Thyroid gland (tissue), 4 donors: Measurements from ENCODE around the gene HSDL1. TPM values are rescaled to one million over a fixed set of nuclear protein-coding genes. Genes with fewer than 3 reads are reported as not detected.

Experiments used
- DNase-seq, 2 donors: peaks; one replicate each; pipeline ENCODE4 v3.0.0-alpha.2; 2019
- H3K27ac ChIP-seq, 3 donors: fragments of 200-600 bp; sonication (generic); 1 replicate in 2 of 3; 2 replicates in 1 of 3; pipeline ENCODE4 v1.5.1; 2016 to 2019; ENCODE audit warnings: mild to moderate bottlenecking in 1 of 3, moderate library complexity in 1 of 3
- H3K27me3 ChIP-seq: fragments of 200-600 bp; sonication (generic); one replicate; pipeline ENCODE4 v1.5.1; 2019
- H3K36me3 ChIP-seq, 2 donors: fragments of 200-600 bp; sonication (generic); one replicate each; pipeline ENCODE4 v1.5.1; 2016 to 2019
- H3K4me1 ChIP-seq, 2 donors: fragments of 200-600 bp; sonication (generic); one replicate each; pipeline ENCODE4 v1.5.1; 2017 to 2019
- H3K4me3 ChIP-seq, 3 donors: fragments of 200-600 bp; sonication (generic); replicated peaks in 1 of 3; 1 replicate in 2 of 3; 2 replicates in 1 of 3; pipeline ENCODE4 v1.5.1; 2016; ENCODE audit warnings: mild to moderate bottlenecking in 1 of 3
- H3K9me3 ChIP-seq: fragments of 200-600 bp; sonication (generic); one replicate; pipeline ENCODE4 v1.5.1; 2017
- POLR2A ChIP-seq, 2 donors: fragments of 450-650 bp; IDR thresholded peaks; one replicate each; pipeline ENCODE4 v1.6.1; 2017; ENCODE audit warnings: antibody characterized with exemption in 2 of 2, mild to moderate bottlenecking in 2 of 2, moderate library complexity in 1 of 2
- WGBS, 2 donors: methylation state at CpG; one replicate each; pipeline ENCODE4 v1.1.5; 2017; 5-methylcytosine and 5-hydroxymethylcytosine counted together
- intact Hi-C: fragments of 100-400 bp; cut with DNase I; formaldehyde crosslinking; loops from one replicate; pipeline ENCODE4 v1.15.1; 2023
- total RNA-seq, 4 donors: library from RNA; depleted of rRNA; stranded (reverse); fragments of >200 nt; gene quantifications; one replicate each; pipeline ENCODE4 v1.2.3, GENCODE V29; 2016
- TF ChIP-seq, protein P1 (sequence below), 6 experiments: fragments of 200-600 bp in 3 of 6; fragments of 450-650 bp in 3 of 6; sonication (generic) in 3 of 6; IDR thresholded peaks; one replicate each; pipeline ENCODE4 v1.5.1; 2016 to 2019; ENCODE audit warnings: antibody characterized with exemption in 6 of 6, mild to moderate bottlenecking in 2 of 6, inconsistent platforms in 1 of 6, moderate library complexity in 1 of 6

HSDL1 gene
- total RNA-seq, 4 donors from 2014 or later: 37.2 to 82.9 (median 59.5) TPM

DNA sequence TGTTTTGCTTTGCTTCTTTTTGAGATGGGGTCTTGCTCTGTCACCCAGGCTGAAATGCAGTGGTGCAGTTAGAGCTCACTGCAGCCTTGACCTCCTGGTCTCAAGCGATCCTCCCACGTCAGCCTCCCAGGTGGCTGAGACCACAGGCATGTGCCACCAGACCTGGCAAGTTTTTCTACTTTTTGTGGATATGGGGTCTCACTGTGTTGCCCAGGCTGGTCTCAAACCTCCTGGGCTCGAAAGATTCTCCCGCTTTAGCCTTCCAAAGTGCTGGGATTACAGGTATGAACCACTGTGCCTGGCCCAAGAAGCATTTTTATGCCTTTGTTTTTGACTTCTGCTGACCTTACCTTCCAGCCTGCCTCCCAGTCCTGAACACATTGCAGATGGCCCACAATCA lies 10.2 kb upstream of the HSDL1 start:
- no peaks in the 10 kb centered on the region for H3K27me3 ChIP-seq
- intact Hi-C loops: no loop called here
- H3K27ac ChIP-seq: no peak overlapping the region
- no peak for TF ChIP-seq POLR2A (IDR thresholded peaks at IDR 0.05)
- H3K9me3 ChIP-seq: no peaks in the 10 kb centered on the region
- DNase-seq: no peak
- no peaks in the 10 kb centered on the region for H3K36me3 ChIP-seq
- WGBS, 2 donors: 90 to 98% methylated on average over 4 of the region's 4 CpGs
- no peak overlapping the region for H3K4me3 ChIP-seq
- no peaks in the 10 kb centered on the region for H3K4me1 ChIP-seq

DNA sequence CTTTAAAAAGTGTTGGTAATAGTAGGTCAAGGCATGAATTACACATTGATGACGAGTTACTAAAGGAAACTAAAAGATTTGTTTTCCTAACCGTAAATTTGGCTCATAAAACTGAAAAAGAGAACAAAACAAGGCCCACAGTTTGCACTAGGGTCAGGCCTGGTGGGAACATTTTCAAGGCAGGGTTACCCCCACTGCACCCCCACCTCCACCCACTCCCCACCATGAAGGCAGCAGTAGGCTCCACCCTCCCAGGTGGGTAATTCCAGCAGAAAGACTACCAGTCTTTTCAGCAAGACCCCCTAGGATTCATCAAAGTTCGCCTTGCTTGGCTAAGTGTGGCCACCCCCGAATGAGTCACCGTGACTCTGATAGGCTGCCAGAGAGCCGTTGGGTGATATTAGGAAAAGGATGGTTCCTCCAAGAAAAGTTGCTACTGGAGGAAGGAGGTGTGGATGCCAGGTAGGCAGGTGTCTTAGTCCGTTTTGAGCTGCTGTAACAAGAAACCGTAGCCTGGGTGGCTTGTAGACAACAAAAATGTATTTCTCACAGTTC lies 8.8 kb upstream of the HSDL1 start:
- intact Hi-C loops: no loop called here
- Histone ChIP-seq H3K27ac (no peak overlapping the region), H3K9me3 (no peaks in the 10 kb centered on the region), H3K4me1 (no peaks in the 10 kb centered on the region), H3K27me3 (no peaks in the 10 kb centered on the region), H3K4me3 (no peak overlapping the region), H3K36me3 (no peaks in the 10 kb centered on the region)
- TF ChIP-seq, protein P1, sequence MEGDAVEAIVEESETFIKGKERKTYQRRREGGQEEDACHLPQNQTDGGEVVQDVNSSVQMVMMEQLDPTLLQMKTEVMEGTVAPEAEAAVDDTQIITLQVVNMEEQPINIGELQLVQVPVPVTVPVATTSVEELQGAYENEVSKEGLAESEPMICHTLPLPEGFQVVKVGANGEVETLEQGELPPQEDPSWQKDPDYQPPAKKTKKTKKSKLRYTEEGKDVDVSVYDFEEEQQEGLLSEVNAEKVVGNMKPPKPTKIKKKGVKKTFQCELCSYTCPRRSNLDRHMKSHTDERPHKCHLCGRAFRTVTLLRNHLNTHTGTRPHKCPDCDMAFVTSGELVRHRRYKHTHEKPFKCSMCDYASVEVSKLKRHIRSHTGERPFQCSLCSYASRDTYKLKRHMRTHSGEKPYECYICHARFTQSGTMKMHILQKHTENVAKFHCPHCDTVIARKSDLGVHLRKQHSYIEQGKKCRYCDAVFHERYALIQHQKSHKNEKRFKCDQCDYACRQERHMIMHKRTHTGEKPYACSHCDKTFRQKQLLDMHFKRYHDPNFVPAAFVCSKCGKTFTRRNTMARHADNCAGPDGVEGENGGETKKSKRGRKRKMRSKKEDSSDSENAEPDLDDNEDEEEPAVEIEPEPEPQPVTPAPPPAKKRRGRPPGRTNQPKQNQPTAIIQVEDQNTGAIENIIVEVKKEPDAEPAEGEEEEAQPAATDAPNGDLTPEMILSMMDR (IDR thresholded peaks at IDR 0.05): no peak
- TF ChIP-seq POLR2A (IDR thresholded peaks at IDR 0.05): no peak
- no peak for DNase-seq
- 74 to 83% methylated on average over 8 of the region's 8 CpGs for WGBS, 2 donors

DNA sequence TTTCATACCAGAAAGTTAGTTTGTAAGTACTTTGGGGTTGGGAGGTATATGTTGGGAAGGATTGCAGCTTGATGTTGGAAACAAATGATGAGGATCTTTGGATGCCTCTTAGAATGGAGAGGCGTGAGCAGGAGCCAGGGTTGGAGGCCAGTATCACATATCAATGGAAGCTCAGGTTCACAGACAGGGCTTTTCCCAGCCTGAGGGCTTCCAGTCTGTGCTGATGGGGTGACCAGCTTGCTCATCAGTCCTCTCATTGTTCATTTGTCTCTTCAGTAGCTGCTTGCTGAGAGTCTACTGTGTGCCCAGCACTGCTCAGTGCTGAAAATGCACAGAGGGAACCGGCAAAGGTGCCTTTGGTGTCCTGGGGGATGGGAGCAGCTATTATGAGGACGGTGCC lies 5.9 kb upstream of the HSDL1 start:
- intact Hi-C loops: no loop called here
- Histone ChIP-seq H3K9me3 (no peaks in the 10 kb centered on the region), H3K36me3 (no peaks in the 10 kb centered on the region), H3K4me3 (no peak overlapping the region), H3K4me1 (no peaks in the 10 kb centered on the region), H3K27ac (no peak overlapping the region), H3K27me3 (no peaks in the 10 kb centered on the region)
- TF ChIP-seq, protein P1 (IDR thresholded peaks at IDR 0.05): no peak
- TF ChIP-seq POLR2A (IDR thresholded peaks at IDR 0.05): no peak
- no peak for DNase-seq
- WGBS, 2 donors: 85 to 94% methylated on average over 3 of the region's 3 CpGs

DNA sequence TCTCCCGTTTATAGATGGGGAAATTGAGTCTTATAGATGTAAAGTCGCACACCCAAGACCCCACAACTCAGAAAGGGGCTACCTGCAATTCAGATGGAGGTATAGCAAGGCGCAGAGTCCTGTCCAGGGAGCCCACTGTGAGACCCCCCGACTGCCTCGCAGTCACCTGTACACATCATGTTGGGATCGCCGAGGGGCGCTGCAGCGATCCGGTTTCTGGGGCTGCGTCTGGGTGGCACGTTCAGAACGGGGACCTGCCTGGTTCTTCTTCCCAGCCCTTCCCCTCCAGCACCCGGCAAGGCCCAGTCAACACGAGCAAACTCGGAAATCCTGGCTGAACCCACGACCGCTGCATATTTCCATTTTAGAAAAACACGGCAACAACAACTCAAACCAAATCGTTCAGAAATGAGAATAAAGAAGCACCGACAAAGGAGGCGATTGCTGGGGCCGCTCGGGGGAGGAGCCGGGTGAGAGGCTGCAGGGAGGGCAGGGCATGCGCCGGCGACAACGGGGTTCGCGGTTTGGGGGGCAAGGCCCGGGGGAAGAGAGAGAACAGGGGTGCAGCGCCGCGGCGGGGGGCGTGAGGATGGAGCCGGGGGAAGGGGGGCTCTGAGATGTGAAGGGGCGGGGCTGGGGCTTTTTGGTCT lies 643 bp downstream of the HSDL1 start:
- H3K27me3 ChIP-seq: no peaks in the 10 kb centered on the region
- peaks cover 10 to 15% of the 10 kb centered on the region in 2 donors for H3K4me1 ChIP-seq
- H3K36me3 ChIP-seq: no peaks in the 10 kb centered on the region
- intact Hi-C loops: no loop called here
- peak overlapping the region; percentile 27 to 96 (median 90) for H3K4me3 ChIP-seq
- peak overlapping the region in 2 of 3 donors; percentile 88 to 89 for H3K27ac ChIP-seq
- TF ChIP-seq, protein P1 (IDR thresholded peaks at IDR 0.05): no peak
- TF ChIP-seq POLR2A (IDR thresholded peaks at IDR 0.05): peak in 1 of 2 donors; percentile 13
- no peaks in the 10 kb centered on the region for H3K9me3 ChIP-seq
- peak; percentile 42 to 44 for DNase-seq
- WGBS, 2 donors: 2% methylated on average over 15 to 36 of the region's 39 CpGs

DNA sequence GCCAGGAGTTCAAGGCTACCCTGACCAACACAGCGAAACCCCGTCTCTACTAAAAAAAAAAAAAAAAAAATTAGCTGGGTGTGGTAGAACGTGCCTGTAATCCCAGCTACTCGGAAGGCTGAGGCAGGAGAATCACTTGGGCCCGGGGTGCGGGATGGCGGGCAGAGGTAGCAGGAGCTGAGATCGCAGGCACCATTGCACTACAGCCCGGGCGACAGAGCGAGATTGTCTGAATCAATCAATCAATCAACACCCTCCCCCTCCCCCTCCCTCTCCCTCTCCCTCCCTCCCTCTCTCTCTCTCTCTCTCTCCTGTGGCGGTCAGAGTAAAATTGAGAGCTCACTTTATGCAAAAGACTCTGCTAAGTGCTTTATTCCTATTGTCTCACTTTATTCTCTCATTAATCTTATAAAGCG lies 1.2 kb downstream of the HSDL1 start:
- Histone ChIP-seq H3K4me3 (peak overlapping the region; percentile 27 to 96 (median 90)), H3K9me3 (no peaks in the 10 kb centered on the region), H3K4me1 (peaks cover 15 to 20% of the 10 kb centered on the region in 2 donors), H3K27ac (peak overlapping the region in 2 of 3 donors; percentile 88 to 89), H3K36me3 (no peaks in the 10 kb centered on the region), H3K27me3 (no peaks in the 10 kb centered on the region)
- TF ChIP-seq POLR2A (IDR thresholded peaks at IDR 0.05): no peak
- TF ChIP-seq, protein P1 (IDR thresholded peaks at IDR 0.05): no peak
- 31 to 33% methylated on average over 13 of the region's 13 CpGs for WGBS, 2 donors
- intact Hi-C loops: no loop called here
- peak; percentile 17 to 18 for DNase-seq
